Measurements from ENCODE around the gene SCIN. TPM values are rescaled to one million over a fixed set of nuclear protein-coding genes. Genes with fewer than 3 reads are reported as not detected.

SCIN gene
- total and polyA plus RNA-seq, 2 of the 8 experiments (the other 6 are each of a cell fraction or from before 2014, with no cell fraction given): 0.47 to 1.9 TPM

GRCh38 chr7:12594122-12594897 lies 23.8 kb downstream of the SCIN start:
- Histone ChIP-seq H2AK5ac (ENCODE audit: low read depth, low read length) (no peak overlapping the region), H3K79me2 (ENCODE audit: control insufficient read depth in 1 of 2, insufficient read depth in 2 of 2, low read length in 2 of 2) (no peaks in the 10 kb centered on the region), H2BK20ac (ENCODE audit: low read length) (no peak overlapping the region), H3K14ac (ENCODE audit: insufficient read length) (no peak overlapping the region), H3K36me3 (ENCODE audit: control insufficient read depth in 2 of 4, insufficient read depth in 4 of 4, low read length in 3 of 4) (no peaks in the 10 kb centered on the region), H2BK5ac (ENCODE audit: low read depth, low read length) (no peak overlapping the region), H2BK120ac (replicated peaks; ENCODE audit: low read depth, low read length) (no peak overlapping the region), H3K27me3 (replicated peaks in 1 of 4; ENCODE audit: control insufficient read depth in 3 of 4, extremely low read depth in 1 of 4, insufficient read depth in 3 of 4, low read length in 3 of 4) (no peaks in the 10 kb centered on the region), H3K4ac (replicated peaks; ENCODE audit: insufficient read length, low read depth, low read length) (no peak overlapping the region), H3K79me1 (ENCODE audit: low read depth, low read length) (no peaks in the 10 kb centered on the region), H3K9ac (replicated peaks in 1 of 4; ENCODE audit: extremely low read depth in 1 of 4, low read depth in 3 of 4, low read length in 3 of 4) (no peak overlapping the region), H3K27ac (ENCODE audit: low read depth, low read length) (no peak overlapping the region), H2BK12ac (ENCODE audit: low read depth, low read length) (no peak overlapping the region), H4K5ac (ENCODE audit: insufficient read length, low read depth, low read length) (no peak overlapping the region), H3K4me2 (ENCODE audit: insufficient read depth in 1 of 2, low read depth in 2 of 2, low read length in 2 of 2) (no peak overlapping the region), H3K23me2 (ENCODE audit: low read depth, low read length) (0 out of 2 replicates have a peak, but pooled peaks cover 3% of the 10 kb centered on the region), H3K18ac (ENCODE audit: extremely low read depth, low read length) (no peak overlapping the region), H2BK15ac (ENCODE audit: low read length) (no peak overlapping the region), H3K9me3 (ENCODE audit: insufficient read depth in 2 of 2, low read depth in 1 of 2, low read length in 1 of 2) (no peaks in the 10 kb centered on the region), H3K4me1 (replicated peaks in 1 of 4; ENCODE audit: control insufficient read depth in 3 of 4, insufficient read depth in 4 of 4, low read length in 3 of 4) (no peaks in the 10 kb centered on the region), H3K23ac (ENCODE audit: insufficient read length) (no peak overlapping the region), H3K56ac (replicated peaks; ENCODE audit: insufficient read length, low read depth, low read length) (no peak overlapping the region), H4K91ac (replicated peaks; ENCODE audit: insufficient read length, low read length) (no peak overlapping the region), H4K20me1 (replicated peaks in 1 of 2; ENCODE audit: control insufficient read depth in 1 of 2, insufficient read depth in 2 of 2, low read length in 2 of 2) (no peaks in the 10 kb centered on the region), H4K8ac (ENCODE audit: extremely low read depth, insufficient read depth, low read length) (no peak overlapping the region), H2AFZ (ENCODE audit: low read length) (no peak overlapping the region), H3K4me3 (ENCODE audit: extremely low read depth in 1 of 4, insufficient read depth in 2 of 4, low read depth in 3 of 4, low read length in 4 of 4) (no peak overlapping the region)
- CTCF ChIA-PET (ENCODE audit: partially characterized antibody): interaction anchor here (1.3 to 2.9 kb wide), 3 partner anchors 15 to 75 kb away, joined by 4 to 12 read pairs (median 5); no protein-coding TSS in a partner anchor
- no peak for DNase-seq (ENCODE audit: low read depth in 1 of 2, low spot score in 2 of 2)
- POLR2A ChIA-PET (ENCODE audit: partially characterized antibody): no interaction called here
- TF ChIP-seq POLR2AphosphoS5 (IDR thresholded peaks at IDR 0.05; ENCODE audit: low read depth, low read length) (no peak), EP300 (IDR thresholded peaks at IDR 0.05; ENCODE audit: borderline replicate concordance in 1 of 2, low read depth in 2 of 2, low read length in 2 of 2) (no peak), SAP30 (IDR thresholded peaks at IDR 0.05; ENCODE audit: insufficient read depth, insufficient replicate concordance, low read length) (no peak), KDM4A (IDR thresholded peaks at IDR 0.05; ENCODE audit: low read depth, low read length, severe bottlenecking) (no peak), NANOG (IDR thresholded peaks at IDR 0.05; ENCODE audit: insufficient read depth, low read depth, low read length, poor library complexity, severe bottlenecking) (no peak), JUN (IDR thresholded peaks at IDR 0.05; ENCODE audit: low read depth, low read length) (no peak), CHD2 (IDR thresholded peaks at IDR 0.05; ENCODE audit: low read length) (no peak), SP2 (IDR thresholded peaks at IDR 0.05; ENCODE audit: low read length) (no peak)
- 92% methylated on average over 24 of the region's 24 CpGs; no CpG with 5 or more reads in 1 of the 2 experiments for WGBS, 2 experiments (ENCODE audit: extremely low coverage in 1 of 2, insufficient coverage in 1 of 2, insufficient read length in 1 of 2, insufficient replicate concordance in 2 of 2, low coverage in 1 of 2, low lambda C conversion rate in 2 of 2, missing lambda C conversion rate in 1 of 2)
- FAIRE-seq: no peak
